NCI-H1105 treated with DMSO at 0.1 percent for 48 hours (cell line): ENCODE measurements around the gene IQGAP2.

Source experiments
- DNase-seq: peaks from one replicate; lab custom pipeline; 2025; lab: John Stamatoyannopoulos, UW

IQGAP2 gene

DNA sequence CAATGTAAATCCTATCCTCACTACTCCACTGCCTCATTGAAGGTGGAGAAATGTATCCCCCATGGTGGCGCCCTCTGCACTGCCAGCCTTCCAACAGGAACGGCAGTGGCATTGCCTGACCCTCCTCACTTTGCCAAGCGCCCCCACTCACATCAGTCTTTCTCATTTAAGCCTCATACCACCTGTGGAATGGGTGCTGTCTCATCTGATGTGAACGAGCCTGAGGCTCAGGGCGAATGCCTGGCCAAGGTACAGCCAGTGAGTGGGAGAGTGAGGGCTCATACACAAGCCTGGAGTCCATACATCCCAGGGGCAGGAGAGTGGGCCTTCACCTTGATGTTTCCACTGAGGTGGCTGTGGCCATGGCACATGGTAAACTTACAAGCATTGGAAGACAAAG is 209.9 kb downstream of the IQGAP2 start:
- no peak for DNase-seq

DNA sequence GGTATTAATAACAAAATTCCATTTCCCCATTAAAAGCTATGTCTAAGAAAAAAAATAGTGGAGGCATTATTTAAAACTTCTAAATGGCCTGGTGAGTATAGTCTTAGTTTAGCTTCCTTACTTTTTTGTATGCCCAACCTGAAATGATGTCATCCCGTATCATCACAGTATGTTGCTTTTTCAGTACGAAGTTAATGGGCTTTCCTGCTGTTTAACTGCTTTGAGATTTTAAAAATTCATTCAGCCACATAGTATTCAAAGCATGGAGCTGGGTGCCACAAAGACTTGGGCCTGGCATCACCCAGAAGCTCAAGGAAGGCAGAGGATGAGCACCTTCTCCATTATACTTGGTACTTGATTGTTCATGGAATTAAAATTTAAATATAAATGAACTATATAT is 212.7 kb downstream of the IQGAP2 start:
- DNase-seq: no peak

DNA sequence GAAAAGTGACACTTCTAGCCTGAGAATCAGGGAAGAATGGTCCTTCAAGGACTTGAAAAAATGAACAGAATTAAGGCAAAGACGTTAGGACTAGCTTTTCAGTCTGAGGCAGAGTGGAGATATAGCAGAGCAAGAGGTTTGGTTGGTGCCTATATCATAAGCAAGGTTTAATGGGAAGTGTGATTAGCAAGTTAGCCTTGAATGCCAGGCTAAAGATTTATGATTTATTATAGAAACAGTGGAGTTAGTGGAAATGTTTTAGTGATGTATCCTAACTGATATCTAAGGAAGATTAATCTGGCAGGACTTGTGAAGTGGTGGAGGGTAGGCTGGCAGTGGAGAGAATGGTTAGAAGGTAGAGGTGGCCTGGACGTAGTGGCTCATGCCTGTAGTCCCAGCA is 213.1 kb downstream of the IQGAP2 start:
- no peak for DNase-seq

DNA sequence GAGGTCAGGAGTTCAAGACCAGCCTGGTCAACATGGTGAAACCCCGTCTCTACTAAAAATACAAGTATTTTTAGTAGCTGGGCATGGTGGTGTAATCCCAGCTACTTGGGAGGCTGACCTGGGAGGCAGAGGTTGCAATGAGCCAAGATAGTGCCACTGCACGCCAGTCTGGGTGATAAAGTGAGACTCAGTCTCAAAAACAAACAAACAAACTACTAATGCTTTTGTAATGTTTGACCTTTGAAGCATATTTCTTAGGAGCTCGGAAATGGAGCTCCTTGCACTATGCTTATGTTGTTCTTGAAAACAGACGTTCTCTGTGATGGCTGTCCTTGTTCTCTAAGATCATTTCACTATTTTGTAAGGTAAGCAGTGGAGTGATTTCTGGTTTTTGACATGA is 214.1 kb downstream of the IQGAP2 start:
- no peak for DNase-seq

DNA sequence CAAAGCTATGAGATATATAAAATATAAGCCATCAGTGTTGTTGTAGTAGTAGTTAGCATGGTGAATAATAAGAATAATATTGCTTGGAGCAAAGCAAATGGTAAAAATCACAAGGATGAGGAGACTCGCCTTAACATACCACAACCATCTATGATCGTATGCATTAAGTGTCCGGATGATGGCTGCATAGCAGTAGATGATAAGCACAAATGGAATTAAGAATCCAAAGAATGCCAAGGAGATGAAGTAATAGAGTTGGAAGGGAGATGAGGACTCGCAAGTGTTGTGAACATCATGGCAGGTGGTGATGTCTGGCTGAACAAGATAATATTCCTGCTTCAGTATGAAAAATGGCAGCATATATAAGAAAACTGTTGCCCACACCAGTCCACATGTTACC is 214.6 kb downstream of the IQGAP2 start:
- no peak for DNase-seq

DNA sequence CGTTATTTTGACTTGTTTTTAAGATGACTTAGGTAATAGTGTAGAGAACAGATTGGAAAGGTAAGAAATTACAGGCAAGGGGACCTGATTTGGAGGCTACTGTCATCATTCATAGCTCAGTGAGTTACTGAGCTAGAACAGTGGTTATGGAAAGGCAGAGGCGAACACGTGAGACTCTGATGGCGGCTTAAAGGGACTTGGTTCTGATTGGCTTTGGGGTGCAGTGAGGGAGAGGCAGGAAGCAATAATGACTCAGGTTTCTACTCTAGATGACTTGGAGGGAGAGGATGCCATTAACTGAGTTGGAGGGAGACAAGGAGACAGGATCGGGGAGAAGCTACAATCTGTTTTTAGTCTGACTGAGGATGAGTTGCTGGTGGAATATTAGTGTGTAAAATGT is 217.1 kb downstream of the IQGAP2 start:
- DNase-seq: no peak

DNA sequence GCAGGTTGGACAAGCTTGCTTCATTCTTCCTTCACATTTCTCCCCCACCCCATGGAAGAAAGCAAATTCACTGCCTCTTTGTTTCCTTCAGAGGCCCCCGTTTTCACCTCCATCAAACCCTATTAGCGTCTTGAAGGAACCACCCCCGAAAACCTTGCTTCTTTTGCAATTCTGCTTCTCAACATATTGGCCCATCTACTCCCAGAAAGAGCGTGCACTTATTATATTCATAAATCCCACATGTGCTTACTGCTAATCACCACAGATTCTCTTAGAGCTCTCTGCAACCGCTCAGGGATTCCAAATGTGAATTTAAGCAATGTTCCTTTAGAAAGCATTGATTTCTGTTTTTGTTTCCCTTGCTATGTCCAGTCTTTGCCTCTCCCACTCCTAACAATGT is 219.0 kb downstream of the IQGAP2 start:
- no peak for DNase-seq

DNA sequence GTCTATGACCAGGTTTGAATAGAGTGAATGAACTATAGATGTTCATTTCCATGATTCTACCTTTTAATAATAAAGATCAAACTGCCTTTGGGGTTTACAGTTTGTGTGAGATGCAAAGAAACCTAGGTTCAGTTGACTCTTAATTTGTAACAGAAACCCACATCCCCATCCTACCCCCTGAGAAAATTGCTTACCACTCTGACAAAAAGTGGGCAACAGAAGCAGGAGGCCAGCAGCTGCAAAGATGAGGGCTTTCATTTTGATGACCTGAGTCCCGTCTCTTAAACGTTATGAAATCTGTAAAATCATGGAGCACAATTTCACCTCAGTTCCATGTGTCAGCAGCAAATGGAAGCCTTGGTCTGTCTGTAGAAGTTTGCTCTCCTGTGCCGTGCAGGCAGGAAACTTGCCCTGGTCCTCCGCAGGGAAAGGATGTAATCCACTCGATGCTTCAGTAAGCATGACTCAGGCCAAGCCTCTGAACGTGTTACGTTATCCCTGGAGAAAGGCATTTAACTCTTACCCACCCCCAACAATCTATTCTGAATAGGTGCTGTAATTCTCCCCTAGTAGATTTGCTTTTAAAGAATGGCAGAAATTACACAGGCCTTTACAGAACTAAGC is 220.0 kb downstream of the IQGAP2 start, which contains the start of gene F2RL2:
TSS of gene F2RL2 (minus strand) at position 431 of the 624 bp plus-strand sequence. CDS start at position 258, 173 bp downstream.
- DNase-seq: no peak

DNA sequence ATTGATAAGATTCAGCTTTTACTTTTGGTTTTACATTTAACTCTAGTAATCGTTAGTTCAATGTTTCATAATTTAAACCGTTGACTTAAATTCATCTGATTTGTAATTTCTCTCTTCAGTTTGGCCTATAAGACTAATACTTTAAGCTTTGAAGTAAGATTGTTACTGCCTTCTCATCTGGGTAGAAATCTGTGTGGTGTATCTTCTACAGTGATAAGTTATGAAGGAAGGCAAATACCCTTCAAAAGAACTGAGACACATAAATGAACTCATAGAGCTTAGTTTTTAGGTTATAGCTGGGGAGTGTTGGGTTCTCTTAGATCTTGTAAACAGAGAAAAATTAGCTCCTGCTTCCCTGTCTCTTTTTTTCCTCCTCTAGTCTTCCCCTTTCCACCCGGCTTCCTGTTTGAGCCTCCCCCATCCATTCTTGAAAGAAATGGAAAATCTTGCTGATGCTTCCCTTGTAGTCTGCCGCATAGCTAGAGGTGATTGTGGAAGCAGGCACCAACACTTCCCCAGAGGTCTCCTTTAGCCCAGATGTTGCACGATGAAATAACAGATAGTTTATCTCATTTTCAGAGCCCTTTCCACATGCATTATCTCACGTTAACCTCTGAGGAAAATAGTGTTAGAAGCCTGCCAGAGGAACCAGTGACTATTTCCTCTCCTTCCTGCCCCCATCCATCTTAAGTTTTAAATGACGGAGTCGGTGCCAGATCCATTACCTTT is 222.2 kb downstream of the IQGAP2 start:
- no peak for DNase-seq

DNA sequence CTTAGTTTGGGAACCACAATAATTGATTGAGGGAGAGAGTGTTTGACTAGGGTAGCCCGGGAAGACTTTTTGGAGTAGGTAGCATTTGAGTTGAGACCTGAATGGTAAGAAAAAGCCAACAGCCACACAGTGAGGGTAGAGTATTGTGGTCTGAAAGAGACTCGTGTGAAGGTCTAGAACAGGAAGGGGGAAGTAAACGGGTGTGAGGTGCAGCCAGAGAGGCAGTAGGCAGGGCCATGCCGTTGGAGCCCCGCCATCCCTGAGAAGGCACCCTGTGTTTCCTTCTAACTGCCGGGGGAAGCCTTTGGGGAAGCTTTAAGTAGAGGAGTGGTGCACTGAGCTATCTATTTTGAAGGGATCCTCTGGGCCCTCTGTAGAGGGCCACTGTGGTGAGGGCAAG is 223.7 kb downstream of the IQGAP2 start:
- DNase-seq: no peak

DNA sequence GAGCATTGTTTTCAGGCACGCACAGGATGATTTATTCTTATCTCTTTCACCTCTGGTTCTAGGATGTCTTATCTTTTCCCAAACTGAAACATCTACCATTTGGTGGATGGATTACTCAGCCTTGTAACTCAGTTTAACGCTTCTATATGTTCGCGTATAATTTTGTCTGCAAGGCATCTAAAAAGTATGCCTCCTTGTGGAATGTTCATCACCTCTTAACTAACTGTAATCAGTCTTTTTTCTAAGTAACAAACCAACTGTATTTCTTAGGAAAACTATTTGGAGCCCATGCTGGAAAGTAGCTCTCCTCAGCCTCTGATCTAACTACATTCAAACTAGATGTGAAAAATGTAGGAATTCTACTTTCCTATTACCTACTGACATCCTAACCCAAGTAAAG is 231.6 kb downstream of the IQGAP2 start:
- no peak for DNase-seq

DNA sequence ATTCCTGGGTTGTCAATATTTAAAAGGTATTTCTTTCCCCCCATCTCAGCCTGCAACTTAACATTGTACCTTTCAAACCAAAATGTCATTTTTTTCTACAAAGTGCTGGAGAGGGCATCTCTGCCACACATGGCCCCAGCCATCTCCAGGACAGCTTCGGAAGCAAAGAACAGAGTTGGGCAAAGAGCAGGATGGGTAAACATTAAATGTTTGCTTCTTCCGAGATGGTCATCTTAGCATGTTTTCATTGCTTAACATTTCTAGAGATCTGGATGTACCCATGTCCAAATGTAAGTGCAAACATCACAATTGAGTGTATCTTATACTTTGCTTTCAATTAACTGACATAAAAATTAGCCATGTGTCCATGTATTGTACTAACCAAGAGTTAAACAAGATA is 234.4 kb downstream of the IQGAP2 start:
- no peak for DNase-seq

DNA sequence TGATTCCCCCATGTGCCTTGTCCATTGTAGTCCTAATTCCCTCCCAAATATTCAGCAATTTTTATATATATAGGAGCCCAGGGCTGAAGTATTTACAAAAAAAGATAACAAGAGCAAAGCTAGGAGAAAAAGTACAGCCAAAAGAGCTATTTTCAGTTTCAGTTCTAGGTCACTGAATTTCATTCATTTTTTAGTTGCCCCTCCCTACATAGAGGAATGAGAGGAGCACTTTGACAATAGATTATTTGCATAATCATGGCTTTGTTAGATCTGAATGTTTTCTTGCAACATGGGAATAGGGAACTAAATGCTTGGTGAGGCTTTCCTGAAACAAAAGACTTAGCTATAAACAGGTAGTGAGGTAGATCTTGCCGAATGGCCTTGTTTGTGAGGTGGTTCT is 235.4 kb downstream of the IQGAP2 start:
- no peak for DNase-seq

DNA sequence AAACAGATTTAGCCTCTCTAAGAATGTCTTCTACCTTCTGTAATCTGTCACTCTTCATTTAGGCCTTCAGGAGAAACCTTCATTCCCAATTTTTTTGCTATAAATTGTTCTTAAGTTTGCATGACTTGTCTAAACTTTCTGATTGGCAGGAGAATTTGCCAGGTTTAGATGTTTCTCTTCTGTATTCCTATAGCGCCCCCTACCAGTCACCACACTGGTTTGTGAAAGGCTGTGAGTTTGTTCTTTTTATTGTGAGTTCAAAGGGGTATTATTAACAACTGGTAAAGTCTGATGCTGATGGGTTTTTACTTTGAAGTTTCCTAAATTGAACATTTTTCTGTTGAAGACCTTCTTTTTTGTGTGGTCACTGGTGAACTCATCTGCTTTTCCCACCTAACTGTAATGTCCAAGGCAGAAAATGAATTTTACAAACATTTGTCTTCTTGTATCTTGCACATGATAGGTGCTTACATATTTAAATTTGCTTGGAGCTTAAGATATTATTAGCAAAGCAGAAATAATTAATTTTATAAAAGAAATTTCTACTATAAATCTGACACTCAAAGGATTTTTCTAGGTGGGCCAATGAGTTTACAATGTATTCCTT is 238.5 kb downstream of the IQGAP2 start:
- peak; percentile 4 for DNase-seq

DNA sequence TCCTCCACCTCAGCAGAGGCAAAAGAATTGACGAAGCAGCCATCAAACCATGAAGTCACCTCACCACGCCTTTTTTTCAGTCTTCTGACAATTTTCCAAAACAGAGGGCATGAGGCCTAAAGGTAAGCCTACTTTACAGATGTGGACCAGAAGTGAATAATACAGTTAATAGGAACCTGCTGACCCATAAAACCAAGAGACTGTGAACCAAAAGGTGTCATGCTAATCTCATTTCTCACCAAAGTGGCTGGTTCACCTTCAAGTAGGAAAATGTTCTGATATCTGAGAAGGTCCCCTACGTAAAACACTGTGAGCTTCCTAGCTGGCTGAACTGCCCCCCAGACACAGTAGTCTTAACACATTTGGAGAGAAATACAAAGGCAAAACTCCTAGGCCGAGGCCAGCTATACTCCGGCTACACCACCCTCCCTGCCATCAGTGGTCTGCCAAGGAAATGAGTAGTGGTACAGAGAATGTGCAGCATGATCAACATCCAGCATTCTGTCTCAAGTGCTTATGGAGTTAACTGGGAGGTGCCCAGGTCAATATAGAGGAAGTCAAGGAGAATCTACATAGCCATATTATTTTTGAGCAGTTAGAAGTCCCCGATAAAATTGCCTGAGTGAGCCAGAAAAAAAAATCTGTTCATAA is 239.4 kb downstream of the IQGAP2 start:
- DNase-seq: no peak

DNA sequence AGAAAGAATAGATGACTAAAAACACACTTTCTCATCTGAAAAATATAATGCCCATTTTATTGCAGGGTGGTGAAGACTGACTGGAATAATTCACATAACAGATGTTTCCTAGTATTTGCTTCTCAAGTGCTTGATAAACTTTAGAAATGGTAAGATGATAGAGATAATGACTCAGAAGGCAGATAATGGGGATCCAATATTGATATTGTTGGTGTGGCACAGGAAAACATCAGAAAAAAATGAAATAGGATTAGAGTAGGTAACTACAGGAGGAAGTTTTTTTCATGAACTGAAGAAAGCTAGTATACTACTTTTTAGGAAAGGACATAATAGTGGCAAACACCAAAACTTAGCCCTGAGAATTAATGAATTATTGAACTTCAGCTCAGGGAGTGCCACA is 240.3 kb downstream of the IQGAP2 start:
- no peak for DNase-seq

DNA sequence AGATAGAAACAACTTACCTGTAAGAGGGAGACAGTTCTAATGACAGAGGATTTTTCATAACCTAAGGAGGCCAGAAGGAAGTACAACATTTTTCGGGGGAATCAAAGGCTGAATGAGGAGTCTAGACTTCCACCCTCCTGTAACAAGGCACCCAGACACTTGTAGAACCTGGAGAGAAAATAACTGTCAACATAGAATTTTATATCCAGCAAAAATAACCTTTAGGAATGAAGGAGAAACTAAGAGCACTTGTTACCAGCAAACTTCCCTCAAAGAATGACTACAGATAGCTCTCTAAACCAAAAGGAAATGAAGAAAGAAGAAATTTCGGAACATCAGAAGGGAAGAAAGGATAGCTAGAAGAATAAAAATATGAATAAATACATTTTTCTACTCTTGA is 246.1 kb downstream of the IQGAP2 start:
- no peak for DNase-seq

DNA sequence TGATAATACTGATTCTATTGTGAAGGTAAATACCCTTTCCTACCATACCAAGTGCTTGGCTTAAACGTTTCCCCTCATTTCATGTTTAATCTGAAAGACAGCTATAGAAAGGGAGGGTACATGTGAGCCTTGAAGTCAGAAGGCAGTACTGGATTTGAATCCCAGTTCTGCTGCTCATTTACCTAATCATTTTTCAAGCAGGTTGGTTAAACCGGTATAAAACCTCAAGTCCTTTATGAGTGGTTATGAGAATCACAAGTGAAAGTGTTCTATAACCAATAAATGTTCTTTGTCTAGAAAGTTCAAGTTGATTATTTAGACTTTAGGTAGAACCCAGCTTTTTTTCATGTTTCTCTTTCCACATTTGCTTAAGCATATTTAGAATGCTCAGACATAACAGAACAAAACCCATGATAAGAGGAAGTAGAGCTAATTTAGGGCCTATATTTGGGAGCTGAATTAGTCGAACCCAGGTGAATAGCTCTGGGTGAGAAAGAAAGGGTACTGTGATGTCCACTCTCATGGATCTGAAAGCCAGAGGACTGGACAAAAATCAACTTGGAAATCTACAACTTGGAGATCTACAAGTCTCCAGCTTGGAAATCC is 249.8 kb downstream of the IQGAP2 start:
- DNase-seq: no peak

DNA sequence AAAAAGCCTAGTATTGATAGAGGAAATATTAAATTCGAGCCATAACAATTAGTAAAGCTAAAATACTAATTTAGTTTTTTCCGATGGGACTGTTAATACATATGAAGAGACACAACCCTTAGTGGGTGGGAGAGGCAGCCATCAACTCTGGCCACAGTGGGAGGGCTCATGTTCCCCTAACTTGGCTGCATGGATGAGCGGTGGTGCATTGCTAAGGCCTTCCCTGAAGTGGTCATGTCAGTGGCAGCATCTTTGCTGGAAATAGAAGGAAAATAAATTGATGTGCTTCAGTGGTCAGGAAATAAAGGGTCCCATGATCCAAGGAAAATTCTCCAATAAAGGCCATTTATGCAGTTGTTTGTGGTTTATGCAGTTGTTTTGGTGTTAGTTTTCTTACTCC is 254.0 kb downstream of the IQGAP2 start:
- DNase-seq: no peak

DNA sequence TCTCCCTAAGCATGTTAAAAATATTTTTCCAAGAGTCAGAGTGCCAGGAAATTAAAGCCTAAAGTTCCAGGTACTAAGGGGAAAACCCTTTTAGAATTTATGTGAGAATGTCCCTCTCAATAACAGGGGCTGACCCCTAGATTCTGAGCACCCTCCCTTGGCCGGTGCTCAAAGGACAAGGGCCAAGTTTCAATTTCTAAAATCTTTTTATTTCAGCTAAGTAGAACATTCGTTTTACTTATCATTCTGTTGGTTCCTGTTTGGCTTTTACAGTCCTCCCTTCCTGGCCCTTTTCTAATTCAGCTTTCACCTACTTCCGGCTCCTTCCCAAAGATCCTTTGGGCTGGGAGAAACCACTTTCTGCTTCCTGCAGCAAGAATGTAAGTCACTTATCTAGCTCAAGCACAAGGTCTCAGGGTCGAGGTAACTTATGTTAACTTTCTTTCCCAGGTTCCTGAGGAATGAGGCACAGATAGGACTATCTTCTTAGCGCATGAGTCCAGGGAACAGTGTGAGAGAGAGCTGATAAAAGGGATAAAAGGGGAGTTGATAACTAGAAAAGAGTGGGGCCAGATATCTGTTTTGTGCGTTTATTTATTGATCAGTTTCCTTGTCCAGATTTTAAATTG is 254.7 kb downstream of the IQGAP2 start:
- no peak for DNase-seq

DNA sequence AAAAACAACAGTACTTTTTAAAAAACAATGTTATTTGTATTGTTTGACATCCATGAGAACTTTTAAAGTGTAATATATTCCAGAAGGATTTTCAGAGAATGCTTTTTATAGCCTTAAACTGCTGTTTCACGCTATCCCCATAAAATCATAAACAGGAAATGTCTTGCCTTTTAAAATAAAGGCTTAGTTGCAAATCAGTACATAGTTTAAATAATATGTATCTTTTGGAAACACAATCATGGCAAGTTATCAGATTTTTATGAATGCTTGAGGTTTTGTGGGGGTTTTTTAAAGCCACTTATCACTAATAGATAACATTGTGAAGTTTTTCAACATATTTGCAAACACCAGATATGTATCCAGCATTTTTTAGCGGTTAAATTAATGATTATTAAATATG is 257.3 kb downstream of the IQGAP2 start:
- no peak for DNase-seq

DNA sequence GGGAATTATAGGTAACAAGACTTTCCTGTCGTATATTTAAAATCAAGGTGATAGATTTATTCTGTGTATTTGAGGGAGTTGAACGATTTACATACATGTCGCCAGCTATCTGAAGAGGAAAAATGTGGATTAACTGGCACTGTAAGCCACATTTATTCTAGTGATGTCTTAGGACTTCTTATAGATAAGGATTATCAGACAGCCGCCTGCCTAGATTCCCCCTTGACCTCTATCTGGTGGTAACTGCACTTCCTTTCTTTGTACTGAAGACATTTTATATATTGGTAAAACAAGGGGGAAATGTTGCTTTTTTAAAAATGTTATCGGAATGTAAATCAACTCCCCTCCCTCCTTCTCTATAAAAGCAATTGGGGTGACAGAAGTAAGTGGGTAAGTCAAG is 259.4 kb downstream of the IQGAP2 start:
- DNase-seq: no peak
